NCI-H748 treated with DMSO at 0.1 percent for 48 hours (cell line): ENCODE data around the gene ERLIN1.

Experiments
- DNase-seq: peaks from one replicate; lab custom pipeline; 2025; lab: John Stamatoyannopoulos, UW

Gene ERLIN1

DNA sequence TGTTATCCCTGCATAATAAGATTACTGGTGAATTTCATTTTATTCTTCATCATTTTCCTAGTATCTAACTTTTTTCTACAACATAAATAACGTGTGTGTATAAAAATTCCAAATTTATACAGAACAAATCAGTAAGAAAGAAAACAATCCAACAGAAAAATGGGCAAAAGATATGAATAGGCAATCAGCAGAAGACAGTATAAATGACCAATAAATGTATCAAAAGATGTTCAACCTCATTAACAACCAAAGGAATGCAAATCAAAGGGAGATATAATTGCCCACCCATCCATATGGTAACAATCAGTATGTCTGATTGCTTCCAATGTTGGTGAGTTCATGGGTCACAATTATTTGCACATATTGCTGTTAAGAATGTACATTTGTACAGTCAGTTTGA lies 13.5 kb downstream of the ERLIN1 start:
- no peak for DNase-seq

GRCh38 chr10:100168313-100168643 lies 17.6 kb downstream of the ERLIN1 start:
- DNase-seq: no peak

GRCh38 chr10:100167553-100168312 lies 18.1 kb downstream of the ERLIN1 start:
- no peak for DNase-seq

- no peak for DNase-seq
These were observed 21.9 kb downstream of the ERLIN1 start for GRCh38 chr10:100163704-100164621.

GRCh38 chr10:100162696-100163095 lies 23.1 kb downstream of the ERLIN1 start:
- DNase-seq: no peak

GRCh38 chr10:100158044-100158805 lies 27.6 kb downstream of the ERLIN1 start:
- no peak for DNase-seq

DNA sequence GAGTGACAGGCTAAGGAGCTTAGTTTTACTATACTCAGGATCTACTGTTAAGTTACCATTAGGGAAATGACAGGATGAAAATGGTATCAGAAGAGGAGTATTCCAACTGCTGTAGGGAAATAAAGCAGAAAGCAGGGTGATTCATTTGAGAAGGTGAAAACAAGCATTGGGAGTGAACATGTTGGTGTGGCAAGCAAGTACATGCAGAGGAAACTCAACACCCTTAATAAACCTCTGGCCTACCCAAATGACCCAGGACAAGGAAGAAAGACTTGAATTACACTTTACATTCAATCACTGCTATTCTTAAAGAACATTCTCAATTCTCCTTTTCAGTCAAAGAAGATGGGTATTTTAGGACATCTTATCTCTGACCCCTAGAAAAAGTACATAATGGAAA lies 28.7 kb downstream of the ERLIN1 start:
- DNase-seq: no peak

DNA sequence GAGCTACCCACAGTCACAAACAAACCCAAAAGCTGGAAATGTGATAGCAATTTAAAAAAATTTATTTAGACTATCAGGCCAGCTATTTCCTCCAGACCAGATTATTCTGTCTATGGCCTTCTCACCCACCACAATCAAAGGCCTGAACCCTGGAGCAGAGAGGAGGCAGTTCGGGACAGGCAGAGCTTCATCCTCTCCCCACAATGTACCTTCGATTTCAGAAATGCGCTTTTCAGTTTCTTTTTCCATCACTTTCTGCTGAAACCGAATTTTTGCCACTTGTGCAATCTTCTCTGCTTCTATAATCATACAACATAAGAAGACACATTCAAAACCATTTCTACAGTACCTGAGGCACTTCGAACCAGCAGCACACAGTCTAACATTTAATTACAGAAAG lies 29.9 kb downstream of the ERLIN1 start:
- DNase-seq: no peak

DNA sequence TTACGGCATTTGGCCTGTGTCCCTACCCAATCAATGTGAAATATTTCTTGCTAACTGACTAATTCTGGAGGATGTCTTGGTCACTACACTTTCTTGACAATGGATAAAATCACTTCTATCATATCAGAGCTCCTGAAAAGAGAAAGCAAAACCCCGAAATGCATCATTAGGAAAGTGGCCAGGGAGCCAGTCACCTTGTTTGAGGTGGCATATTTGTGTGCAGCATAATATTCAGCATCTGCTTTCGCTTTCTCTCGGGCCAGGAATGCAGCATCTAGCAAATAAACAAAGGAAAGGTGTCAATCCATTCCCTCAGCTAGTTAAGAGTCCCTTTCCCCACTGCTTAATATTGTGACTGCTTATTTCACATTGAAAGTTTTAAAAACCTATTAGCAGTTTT lies 31.2 kb downstream of the ERLIN1 start:
- no peak for DNase-seq

- DNase-seq: no peak
These were observed 32.5 kb downstream of the ERLIN1 start for GRCh38 chr10:100153239-100153825.

- no peak for DNase-seq
These were observed 34.0 kb downstream of the ERLIN1 start for GRCh38 chr10:100151723-100152300.

- no peak for DNase-seq
These were observed 37.2 kb downstream of the ERLIN1 start for GRCh38 chr10:100148353-100149211.

DNA sequence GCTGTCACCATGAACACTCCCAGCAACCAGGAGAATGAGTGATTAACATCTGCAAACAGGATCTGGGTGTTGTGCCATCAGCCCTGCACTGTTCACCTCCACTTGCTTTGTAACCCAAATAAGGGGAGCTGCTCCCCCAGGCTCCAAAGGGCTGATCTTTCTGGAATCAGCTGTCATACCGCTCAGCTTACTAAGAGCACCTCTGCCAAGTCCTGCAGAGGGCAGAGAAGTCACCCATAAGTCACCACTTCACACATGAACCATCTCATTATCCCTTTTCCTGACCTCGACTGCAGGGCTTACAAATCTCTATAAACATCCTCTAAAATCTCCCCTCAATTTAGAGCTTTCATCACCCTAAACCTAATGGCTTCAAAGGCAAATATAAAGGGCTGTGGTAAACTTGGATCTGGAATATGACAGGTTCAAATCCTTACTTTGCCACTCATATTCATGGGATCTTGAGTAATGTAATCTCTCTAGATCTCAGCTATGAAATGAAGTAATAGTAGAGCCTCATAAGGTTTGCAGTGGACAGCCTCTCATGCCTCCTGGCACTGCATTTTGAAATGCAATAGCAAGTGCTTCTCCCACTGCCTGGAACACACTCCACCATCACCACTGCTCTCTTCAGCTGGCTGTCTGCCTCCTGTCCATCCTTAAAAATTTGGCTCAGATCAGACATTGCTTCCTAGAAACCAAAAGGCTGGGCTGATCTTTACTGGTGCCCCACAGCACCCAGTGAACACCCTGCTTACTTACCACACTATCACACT lies 38.8 kb downstream of the ERLIN1 start:
- no peak for DNase-seq

- no peak for DNase-seq
These were observed 39.4 kb downstream of the ERLIN1 start for GRCh38 chr10:100146398-100146797.

- DNase-seq: no peak
These were observed 42.1 kb downstream of the ERLIN1 start for GRCh38 chr10:100143756-100144155.

DNA sequence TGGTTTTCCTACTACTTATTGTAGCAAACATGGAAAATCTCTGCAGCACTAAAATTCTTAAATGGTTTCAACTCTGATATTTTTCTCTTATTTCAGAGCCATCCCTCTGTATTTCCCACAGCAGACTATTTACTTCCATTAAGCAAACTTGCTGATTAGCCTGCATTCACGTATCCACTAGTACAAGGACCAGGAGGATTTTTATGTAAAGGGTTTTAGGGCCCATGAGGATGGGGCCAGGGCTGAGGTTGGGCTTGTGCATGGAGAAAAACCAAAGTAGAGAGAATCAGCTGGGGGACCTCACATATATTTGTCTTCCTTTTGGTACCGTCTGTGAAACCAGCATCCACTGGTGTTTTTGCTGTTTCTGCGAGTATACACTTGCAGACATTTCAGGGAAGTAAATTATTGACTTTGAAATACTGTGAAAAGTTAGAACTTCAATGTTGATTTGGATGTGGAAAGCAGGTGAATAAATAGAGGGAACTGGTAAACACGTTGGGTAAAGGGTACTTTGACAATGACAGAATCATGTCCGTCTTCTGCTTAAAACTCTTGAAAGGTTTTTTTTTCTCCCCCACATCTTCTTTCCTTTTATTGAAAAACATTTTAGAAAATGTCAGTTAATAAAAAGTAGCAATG lies 44.3 kb downstream of the ERLIN1 start:
- DNase-seq: no peak

DNA sequence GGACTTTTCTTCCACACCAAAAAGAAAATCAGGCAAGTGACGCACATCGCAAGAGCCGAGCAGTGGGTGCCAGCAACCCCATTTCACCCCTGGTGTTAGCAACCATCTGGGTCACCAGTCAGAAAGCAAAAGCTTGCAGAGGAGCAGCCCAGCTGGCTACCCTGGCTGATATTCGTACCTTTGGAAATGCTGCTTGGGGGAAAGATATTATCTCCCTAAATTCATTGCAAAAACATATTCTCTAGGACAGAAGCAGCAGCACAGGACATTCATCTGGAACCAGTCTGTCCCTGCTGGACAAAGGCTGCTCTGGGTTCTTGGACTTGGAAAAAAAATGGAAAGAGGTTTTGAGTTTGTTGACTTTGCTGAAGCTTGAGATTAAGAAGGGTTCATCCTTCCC lies 45.8 kb downstream of the ERLIN1 start:
- no peak for DNase-seq

GRCh38 chr10:100138921-100139496 lies 46.8 kb downstream of the ERLIN1 start:
- no peak for DNase-seq

DNA sequence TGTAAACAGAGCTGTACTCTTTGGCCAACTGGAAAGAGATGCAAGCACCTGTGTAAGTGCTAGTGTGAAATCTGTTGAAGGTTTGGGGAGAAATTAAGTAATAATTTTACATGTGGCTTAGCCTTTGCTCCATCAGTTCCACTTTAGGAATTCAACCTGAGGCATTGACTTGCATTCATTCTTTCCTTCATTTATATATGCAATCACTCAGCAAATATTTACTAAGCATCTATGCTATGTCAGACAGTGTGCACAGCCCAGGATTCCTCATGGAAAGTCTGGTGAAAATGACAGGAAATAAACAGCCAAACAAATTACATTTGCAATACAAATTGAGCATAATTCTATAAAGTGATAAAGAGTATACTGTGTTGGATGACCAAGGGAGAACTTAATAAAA lies 50.3 kb downstream of the ERLIN1 start:
- no peak for DNase-seq
